Measurements from ENCODE around the gene ERC2. TPM values are rescaled to one million over a fixed set of nuclear protein-coding genes. Genes with fewer than 3 reads are reported as not detected.

Gene ERC2
- total RNA-seq, 1 donor from 2014 or later, result not detected

DNA sequence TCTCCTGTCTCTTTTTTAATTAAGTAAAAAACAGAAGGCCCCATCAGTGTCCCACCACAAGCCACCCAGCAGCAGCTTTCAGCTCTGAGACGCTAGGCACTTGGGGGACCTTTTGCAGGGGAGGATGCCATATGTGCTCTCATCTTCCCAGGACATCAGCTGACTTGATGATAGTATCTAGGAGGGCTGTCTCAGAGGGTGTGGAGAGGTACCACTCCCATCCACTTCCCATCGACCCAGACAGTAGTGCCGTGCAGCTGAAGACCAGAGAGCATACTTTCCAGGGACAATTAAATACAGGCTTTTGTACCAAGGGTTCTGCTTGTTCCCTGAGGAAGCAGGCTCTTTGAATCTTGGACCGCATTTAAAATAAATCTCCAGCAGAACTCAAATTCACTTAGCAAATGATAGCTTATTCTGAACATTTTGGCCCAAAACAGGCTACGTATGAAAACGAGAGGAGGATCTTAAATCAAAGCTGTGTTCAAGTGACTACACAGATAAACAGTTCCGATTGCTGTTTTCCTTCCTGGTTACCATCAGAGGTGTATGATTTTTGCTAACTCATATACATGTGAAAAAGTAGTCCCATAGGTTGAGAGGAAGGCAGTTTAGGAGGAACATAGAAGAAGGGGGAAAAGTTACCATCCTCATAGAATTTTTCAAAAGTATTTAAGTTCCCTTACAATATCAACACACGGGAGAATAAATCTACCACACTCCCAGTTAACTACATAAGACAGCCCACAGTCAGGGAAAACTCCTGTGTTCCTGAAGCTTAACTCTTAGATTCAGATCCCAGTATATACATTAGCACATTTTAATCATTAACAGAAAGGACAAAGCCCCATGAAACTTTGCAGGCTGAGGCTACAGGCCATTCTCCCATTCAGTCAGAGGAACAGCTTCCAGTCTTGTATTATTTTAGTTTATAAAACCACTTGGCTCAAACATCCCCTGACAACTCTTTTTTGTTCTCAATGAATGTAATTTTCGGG is 990.7 kb downstream of the ERC2 start:
- Mint-ChIP-seq H3K36me3 (ENCODE audit: low read depth) (no peaks in the 10 kb centered on the region), H3K4me1 (no peaks in the 10 kb centered on the region), H3K4me3 (no peak overlapping the region), H3K27me3 (peaks cover 37% of the 10 kb centered on the region), H3K27ac (no peak overlapping the region), H3K9me3 (no peaks in the 10 kb centered on the region)
- intact Hi-C loops (cut with micrococcal nuclease), result no loop called here
- no peak for DNase-seq

GRCh38 chr3:55476515-55476914 is 991.8 kb downstream of the ERC2 start:
- no peaks in the 10 kb centered on the region for H3K36me3 Mint-ChIP-seq (ENCODE audit: low read depth)
- H3K4me1 Mint-ChIP-seq, result no peaks in the 10 kb centered on the region
- no peak overlapping the region for H3K27ac Mint-ChIP-seq
- H3K9me3 Mint-ChIP-seq, result no peaks in the 10 kb centered on the region
- intact Hi-C loops (cut with micrococcal nuclease), result no loop called here
- H3K4me3 Mint-ChIP-seq, result no peak overlapping the region
- no peak for DNase-seq
- peaks cover 31% of the 10 kb centered on the region for H3K27me3 Mint-ChIP-seq

DNA sequence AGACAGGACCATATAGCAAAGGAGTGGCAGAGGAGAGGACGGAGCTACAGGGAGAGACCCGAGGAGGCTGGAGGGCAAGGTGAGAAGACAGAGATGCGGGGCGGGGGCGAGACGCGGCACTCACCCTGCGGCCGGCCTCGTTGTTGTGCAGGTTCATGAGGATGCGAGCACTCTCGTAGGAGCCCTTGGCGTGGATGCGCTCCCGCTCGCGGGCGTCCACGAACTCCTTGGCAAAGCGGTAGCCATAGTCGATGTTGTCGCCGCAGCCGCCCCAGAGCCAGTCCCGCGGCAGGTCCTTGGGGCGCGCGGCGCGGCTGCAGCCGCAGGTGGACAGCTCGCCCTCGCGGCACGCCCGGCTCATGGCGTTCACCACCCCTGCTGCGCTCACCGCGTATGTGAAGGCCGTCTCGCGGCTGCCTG is 994.0 kb downstream of the ERC2 start:
- intact Hi-C loops (cut with micrococcal nuclease), result no loop called here

DNA sequence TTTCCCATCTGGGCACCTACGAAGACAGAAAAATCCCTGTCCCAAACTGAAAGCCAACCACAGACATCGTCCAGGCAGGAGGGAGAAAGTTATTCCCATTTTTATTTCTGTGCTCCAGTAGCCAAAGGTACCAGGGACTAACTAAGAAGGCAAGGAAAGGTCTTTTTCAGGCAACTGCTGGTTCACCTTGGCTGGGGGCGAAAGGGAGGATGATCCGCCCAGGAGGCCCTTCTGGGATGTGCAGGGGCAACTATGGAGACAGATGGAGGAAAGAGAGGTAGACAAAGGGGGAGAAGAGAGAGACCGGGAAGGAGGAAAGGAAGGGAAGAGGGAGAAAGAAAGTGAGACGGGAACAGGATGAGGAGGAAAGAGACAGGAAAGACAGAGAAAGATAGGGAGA is 994.5 kb downstream of the ERC2 start:
- Mint-ChIP-seq H3K36me3 (ENCODE audit: low read depth) (no peaks in the 10 kb centered on the region), H3K9me3 (no peaks in the 10 kb centered on the region), H3K4me3 (no peak overlapping the region), H3K4me1 (no peaks in the 10 kb centered on the region), H3K27ac (no peak overlapping the region), H3K27me3 (peaks cover 14% of the 10 kb centered on the region)
- intact Hi-C loops (cut with micrococcal nuclease), result no loop called here
- no peak for DNase-seq

More for the DNA sequence above, 994.0 kb downstream of the ERC2 start:
- Mint-ChIP-seq H3K9me3 (no peaks in the 10 kb centered on the region), H3K4me3 (no peak overlapping the region), H3K27ac (no peak overlapping the region), H3K4me1 (no peaks in the 10 kb centered on the region), H3K27me3 (peaks cover 14% of the 10 kb centered on the region), H3K36me3 (ENCODE audit: low read depth) (no peaks in the 10 kb centered on the region)
- no peak for DNase-seq

- Mint-ChIP-seq H3K36me3 (ENCODE audit: low read depth) (no peaks in the 10 kb centered on the region), H3K9me3 (no peaks in the 10 kb centered on the region), H3K4me1 (no peaks in the 10 kb centered on the region), H3K4me3 (no peak overlapping the region), H3K27ac (no peak overlapping the region), H3K27me3 (peaks cover 9% of the 10 kb centered on the region)
- DNase-seq, result no peak
- intact Hi-C loops (cut with micrococcal nuclease), result no loop called here
Measured at GRCh38 chr3:55471522-55472280, 996.6 kb downstream of the ERC2 start.

- intact Hi-C loops (cut with micrococcal nuclease), result no loop called here
- Mint-ChIP-seq H3K4me1 (no peaks in the 10 kb centered on the region), H3K36me3 (ENCODE audit: low read depth) (no peaks in the 10 kb centered on the region), H3K4me3 (no peak overlapping the region), H3K27ac (no peak overlapping the region), H3K27me3 (peaks cover 8% of the 10 kb centered on the region), H3K9me3 (no peaks in the 10 kb centered on the region)
- DNase-seq, result no peak
Measured at GRCh38 chr3:55471084-55471483, 997.2 kb downstream of the ERC2 start.

DNA sequence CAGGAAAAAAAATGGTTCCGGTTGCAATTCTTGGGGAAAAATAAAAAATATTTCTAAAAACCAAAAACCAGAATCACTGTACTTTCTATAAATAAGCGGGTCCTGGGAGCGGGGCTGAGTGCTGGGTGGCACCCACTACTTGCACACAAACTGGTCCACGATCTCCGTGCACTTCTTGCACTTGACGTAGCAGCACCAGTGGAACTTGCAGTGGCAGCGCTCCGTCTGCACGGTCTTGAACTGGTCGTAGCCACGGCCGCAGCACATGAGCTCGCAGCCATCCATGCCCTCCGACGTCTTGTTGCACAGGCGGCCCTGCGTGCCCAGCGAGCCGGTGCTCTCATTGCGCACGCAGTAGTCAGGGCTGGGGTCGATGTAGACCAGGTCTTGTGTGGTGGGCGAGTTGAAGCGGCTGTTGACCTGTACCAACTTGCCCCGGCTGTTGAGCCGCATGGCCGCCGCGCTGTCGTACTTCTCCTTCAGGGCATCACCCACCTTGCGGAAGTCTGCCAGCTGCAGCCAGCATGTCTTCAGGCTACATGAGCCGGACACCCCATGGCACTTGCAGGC is 998.2 kb downstream of the ERC2 start:
- Mint-ChIP-seq H3K9me3 (no peaks in the 10 kb centered on the region), H3K27ac (no peak overlapping the region), H3K36me3 (ENCODE audit: low read depth) (no peaks in the 10 kb centered on the region), H3K27me3 (peaks cover 8% of the 10 kb centered on the region), H3K4me1 (no peaks in the 10 kb centered on the region), H3K4me3 (no peak overlapping the region)
- intact Hi-C loops (cut with micrococcal nuclease), result no loop called here
- no peak for DNase-seq

DNA sequence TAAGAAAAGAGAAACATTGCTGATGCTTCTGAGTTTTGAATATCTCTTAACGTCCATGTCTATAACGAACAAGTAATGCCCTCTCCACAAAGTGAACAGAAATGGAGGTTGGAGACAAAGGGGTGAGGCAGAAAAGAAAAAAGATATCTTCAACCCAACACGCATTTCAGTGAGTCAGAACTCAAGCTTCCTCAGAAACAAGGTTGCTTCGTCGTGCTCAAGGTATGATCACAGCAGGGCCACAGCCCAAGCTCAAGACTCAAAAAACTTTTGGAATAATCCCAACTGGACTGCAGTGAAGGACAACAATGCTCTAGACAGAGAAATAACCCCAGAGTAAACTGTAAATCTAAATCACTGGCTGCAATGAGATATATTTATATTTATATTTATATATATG is 1000.0 kb downstream of the ERC2 start:
- intact Hi-C loops (cut with micrococcal nuclease), result no loop called here
- Mint-ChIP-seq H3K36me3 (ENCODE audit: low read depth) (no peaks in the 10 kb centered on the region), H3K4me1 (no peaks in the 10 kb centered on the region), H3K4me3 (no peak overlapping the region), H3K27ac (no peak overlapping the region), H3K27me3 (peaks cover 4% of the 10 kb centered on the region), H3K9me3 (no peaks in the 10 kb centered on the region)
- DNase-seq, result no peak

DNA sequence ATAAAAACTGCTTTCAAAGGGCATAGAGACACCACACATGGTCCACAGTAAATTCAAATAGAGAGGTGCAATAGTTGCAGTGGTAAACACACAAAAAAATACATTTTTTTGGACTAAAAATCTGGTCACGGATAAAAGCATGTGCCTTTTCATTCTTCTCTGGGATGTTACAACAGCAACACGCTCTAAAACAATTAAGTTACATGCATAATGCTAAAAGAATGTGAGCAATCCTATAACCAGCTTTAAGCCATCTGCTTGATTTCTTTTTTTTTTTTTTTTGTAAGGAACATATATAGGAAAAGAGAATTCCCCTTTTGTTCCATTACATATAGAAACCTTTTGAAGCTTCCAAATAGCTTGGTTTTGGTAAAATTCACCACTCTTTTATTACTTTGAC is 1001.2 kb downstream of the ERC2 start:
- intact Hi-C loops (cut with micrococcal nuclease), result no loop called here
- peaks cover 4% of the 10 kb centered on the region for H3K27me3 Mint-ChIP-seq
- H3K4me3 Mint-ChIP-seq, result no peak overlapping the region
- no peaks in the 10 kb centered on the region for H3K9me3 Mint-ChIP-seq
- H3K36me3 Mint-ChIP-seq (ENCODE audit: low read depth), result no peaks in the 10 kb centered on the region
- no peak overlapping the region for H3K27ac Mint-ChIP-seq
- H3K4me1 Mint-ChIP-seq, result no peaks in the 10 kb centered on the region
- no peak for DNase-seq

DNA sequence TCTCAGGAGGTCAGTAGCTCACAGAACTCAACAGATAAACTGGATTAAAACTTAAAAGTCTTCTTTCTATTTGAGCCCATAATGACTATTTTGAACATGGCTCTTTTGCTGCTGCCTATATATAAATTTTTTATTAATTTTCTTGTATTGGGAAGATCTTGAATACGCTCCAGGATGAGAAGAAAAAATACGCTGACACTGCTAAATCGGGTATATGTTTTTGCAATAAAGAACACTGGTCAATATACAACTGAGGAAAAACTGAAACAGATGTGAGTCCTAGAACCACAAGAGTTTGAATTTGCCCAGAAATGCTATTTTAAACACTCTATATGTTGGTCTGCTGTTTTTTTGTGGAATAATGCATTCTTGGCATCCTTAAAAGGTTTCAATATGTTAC is 1001.7 kb downstream of the ERC2 start:
- no peak for DNase-seq
- Mint-ChIP-seq H3K27ac (no peak overlapping the region), H3K27me3 (peaks cover 4% of the 10 kb centered on the region), H3K36me3 (ENCODE audit: low read depth) (no peaks in the 10 kb centered on the region), H3K9me3 (no peaks in the 10 kb centered on the region), H3K4me3 (no peak overlapping the region), H3K4me1 (no peaks in the 10 kb centered on the region)
- intact Hi-C loops (cut with micrococcal nuclease), result no loop called here

DNA sequence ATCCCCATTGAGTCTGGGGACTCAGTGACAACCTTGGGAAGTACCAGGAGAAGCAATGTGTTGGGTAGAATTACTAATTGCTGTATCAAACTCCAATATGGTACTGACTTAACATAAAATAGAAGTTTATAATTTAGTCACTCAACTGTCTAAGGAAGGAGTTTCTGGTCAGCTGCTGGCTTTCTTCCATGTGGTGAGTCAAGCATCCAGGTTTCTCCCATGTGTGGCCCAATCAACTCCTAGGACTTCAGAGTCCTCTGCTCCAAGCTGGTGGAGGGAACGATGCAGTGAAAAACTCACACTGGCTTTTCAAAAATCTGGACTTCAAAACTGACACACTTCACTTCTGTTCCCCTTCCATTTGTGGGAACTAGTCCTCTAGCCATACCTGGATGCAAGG is 1006.4 kb downstream of the ERC2 start:
- intact Hi-C loops (cut with micrococcal nuclease), result no loop called here
- Mint-ChIP-seq H3K36me3 (ENCODE audit: low read depth) (no peaks in the 10 kb centered on the region), H3K9me3 (peaks cover 3% of the 10 kb centered on the region), H3K4me3 (no peak overlapping the region), H3K27ac (no peak overlapping the region), H3K27me3 (peaks cover 4% of the 10 kb centered on the region), H3K4me1 (no peaks in the 10 kb centered on the region)
- no peak for DNase-seq

DNA sequence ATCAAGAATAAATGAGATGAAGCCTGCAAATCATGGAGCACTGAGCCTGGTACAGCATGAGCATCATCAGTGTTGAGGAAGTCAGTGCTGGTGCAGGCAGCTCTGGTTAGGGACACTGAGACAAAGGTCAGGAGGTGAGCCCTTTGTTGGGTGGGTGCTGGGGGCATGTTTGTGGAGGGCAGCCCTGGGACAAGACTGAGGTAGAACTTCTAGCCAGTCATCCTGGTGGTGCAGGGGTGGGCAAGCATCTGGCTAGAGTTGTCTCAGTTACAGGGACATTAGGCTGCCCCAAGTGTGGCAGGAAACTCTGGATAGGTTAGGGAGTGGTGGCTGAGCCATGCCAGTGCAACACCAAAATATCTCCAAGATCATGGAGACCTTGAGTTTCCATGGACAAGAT is 1008.4 kb downstream of the ERC2 start:
- H3K4me3 Mint-ChIP-seq, result no peak overlapping the region
- DNase-seq, result no peak
- H3K27me3 Mint-ChIP-seq, result no peaks in the 10 kb centered on the region
- H3K36me3 Mint-ChIP-seq (ENCODE audit: low read depth), result no peaks in the 10 kb centered on the region
- H3K4me1 Mint-ChIP-seq, result no peaks in the 10 kb centered on the region
- H3K9me3 Mint-ChIP-seq, result peaks cover 3% of the 10 kb centered on the region
- intact Hi-C loops (cut with micrococcal nuclease), result no loop called here
- H3K27ac Mint-ChIP-seq, result no peak overlapping the region
